GM18508 (cell line): ENCODE data around the gene TAP2.
"Not testable (repeated sequence)": the region's sequence is repeated elsewhere in the genome, so short reads cannot be mapped to it uniquely, and the experiment has no call there.

Experiments
- ATAC-seq: cut with Tn5 transposase; IDR thresholded peaks from one replicate; pipeline ENCODE4 v1.9.1; 2021; ENCODE audit warnings: moderate number of reproducible peaks; ENCODE audit not compliant: insufficient read depth, unreplicated experiment

The TAP2 gene

DNA sequence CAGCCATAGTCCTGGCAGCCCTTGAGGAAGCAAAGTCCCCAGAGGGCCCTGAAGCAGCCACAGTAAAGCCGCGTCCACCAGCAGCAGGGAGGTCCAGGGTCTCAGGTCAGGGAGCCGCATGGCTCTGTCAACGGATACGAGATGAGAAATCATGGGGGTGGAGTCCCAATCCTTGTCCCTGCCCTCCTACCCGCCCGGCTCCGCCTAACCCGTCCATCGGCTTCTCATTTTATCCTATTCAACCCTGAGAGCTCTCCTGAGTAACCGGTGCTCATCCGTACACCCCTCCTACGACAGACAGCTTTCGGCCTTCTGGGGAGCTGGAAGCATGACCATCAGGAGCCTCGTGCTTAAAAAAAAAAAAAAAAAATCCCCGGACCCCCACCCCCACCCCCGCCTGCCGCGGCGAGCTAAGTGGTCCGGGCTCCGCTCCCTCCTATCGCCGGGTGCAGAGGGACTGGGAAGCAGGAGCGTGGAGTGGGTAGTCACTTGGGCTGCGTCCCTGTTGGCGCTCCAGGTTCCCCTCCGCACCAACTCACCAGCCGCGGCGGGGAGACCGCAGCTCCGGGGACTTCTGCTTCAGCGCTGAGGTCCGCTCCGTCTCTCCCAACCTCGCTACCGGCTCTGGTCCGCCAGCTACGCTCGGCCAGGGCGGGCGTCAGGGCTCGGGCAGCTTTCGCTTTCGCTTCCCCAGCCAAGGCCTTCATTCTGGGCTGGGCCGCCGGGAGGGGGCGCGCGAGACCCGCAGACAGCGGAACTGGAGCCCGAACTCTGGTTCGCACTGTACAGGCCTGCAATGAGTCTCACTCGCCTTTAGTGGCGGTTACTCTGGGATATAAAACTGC, at the start of gene TAP2:
TAP2 (minus strand) TSS at position 626 of the 845 bp plus-strand sequence; CDS start at position 120, 506 bp downstream.
- peak; percentile 36 for ATAC-seq

DNA sequence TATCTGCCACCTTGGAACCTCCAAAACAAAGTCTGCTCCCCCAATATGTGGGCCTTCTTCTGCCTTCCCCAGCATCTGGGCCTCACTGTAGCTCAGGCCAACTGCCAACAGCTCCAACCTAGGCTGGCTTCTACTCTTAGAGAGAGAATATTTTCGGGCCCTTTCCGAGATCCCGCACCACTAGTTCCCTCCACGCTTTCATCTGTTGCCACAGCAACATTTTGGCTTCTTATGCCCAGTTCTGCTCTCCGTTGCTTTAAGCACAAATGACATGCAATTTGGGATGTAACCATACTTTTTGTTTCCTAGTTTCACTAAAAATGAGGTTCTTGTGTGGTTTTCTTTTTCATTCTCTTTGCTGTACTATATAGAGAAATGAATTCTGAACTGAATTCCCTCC, 49.1 kb upstream of the TAP2 start:
- no peak for ATAC-seq

DNA sequence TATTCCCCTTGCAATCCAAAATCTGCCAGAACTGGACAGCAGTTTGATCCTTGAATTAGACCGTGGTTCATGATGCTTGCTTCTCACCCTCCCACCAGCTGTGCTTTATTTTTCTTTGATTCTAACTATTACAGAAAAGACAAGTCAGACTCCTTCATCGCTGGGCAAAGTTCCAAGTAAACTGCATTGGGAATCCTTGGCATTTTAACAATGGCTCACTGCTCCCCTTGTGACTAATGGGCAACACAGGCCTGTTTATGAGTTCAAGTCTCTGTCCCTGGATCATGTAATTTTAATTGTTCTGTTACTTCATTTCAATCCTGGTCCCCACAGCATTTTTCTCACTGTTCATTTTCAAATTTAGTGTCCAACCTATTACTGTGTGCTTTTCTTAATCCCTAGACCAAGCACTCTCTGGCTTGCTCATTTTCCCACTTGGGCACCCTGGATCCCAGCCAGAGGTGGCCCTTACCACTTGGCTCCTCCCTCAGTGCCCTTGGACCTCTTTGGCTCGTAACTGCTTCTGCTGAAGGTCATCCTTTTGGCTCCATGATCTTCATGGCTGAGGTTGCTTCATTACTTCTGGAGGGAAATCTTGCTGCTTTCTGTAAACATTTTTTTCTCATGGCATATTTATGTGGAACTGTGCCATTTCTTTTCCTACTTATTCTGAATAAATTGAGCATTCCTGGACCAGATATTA, 48.3 kb upstream of the TAP2 start:
- no peak for ATAC-seq

DNA sequence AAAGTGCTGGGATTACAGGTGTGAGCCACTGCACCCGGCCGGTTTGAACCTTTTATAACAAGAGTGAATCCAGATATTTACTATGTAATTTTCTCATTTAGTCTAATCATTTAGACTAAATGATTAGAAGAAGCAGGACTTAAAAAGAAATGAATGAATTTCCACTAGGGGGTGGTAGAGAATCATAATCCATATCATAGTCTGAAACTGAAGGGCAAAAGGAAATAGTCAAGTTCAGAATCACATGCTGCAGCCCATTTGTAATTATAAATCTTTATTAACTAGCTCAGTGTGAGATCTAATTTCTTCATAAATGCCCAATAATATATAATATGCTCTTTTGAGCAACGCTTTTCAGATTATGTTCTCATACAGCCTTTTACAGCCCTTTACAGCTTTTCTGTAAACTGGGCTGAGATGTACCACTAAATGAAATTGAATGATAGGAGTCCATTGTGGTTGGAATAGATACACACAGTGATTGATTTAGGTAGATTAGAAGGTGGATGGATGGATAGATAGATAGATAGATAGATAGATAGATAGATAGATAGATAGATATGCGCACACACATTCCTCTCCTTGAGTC, 47.3 kb upstream of the TAP2 start:
- no peak for ATAC-seq

DNA sequence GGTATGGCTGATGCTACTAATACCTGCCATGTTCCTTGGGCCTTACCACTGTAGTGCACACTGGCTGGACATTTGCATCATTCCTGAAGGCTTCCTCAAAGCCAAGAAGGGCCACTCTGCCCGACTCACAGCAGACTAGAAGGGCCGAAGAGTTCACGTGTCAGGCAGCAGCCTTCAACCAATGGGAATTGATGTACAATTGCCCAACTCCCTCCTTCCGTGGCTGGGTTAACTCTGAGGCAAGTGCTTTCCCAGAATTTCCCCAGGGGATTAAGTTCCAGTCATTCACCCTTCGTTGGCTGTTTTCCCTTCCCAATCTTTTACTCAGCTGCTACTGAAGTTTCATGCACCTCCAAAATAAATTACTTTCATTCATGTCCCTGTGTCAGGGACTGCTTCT, 45.2 kb upstream of the TAP2 start:
- no peak for ATAC-seq

DNA sequence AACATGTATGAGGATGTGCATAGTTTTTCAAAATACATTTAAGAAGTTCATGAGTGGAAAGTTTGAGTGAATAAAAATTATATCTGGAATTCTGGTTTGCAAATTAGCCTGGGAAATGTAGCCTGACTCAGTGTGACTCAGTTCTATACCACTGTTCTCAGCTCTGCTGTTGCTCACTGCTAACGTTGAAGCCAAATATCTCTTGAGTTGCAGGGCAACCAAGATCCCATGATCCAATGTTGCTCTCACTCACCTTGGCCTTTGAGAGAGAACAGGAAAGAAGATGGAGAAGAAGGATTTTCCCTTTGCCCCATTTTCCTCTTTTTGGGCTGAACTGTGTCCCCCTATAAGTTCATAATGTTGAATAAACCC, 44.3 kb upstream of the TAP2 start:
- no peak for ATAC-seq

DNA sequence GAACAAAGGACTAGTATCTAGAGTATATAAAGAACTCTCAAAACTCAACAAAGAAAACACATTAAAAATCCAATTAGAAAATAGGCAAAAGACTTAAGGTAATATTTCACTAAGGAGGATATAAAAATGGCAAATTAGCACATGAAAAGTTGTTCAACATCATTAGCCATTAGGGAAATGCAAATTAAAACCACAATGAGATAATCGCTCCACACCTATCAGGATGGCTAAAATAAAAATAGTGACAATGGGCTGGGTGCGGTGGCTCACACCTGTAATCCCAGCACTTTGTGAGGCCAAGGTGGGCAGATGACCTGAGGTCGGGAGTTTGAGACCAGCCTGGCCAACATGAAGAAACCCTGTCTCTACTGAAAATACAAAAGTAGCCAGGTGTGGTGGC, 42.4 kb upstream of the TAP2 start:
- not testable (repeated sequence) for ATAC-seq

DNA sequence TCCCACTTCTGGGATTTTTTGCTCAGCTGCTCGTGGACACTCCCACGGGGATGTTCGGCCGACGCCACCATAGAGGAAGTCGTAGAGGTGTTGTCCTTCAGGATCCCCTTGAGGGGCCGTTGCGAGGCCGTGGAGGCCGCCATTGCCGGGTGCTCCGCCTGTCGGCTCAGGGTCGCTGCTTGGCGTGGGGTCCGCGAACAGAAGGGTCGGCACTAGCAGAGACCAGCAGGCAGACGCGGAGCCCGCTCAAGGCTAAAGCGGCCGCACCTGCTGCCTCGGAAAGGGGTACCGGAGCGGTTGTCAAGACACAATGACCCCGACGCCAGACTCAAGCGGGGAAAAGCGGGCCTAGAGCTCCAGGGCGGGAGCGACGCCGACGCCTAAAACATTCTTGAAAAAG, 41.2 kb upstream of the TAP2 start:
- ATAC-seq, result no peak

DNA sequence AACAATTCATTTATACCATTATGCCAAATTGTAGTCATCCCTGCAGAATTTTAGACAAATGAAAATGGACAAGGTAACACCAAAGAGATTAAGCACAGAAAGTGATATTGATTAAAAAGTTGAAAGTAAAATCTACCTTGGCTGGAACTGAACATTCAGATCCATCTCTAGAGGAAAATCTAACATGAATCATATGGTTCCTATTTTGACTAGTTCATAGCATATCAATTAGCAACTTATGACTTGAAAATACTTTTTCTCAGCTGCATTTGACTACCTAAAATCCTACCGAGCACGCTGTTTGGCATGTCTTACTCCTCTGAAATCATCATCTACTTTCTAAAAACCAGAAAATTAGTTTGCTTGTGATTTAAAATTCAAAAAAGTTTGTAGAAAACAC, 38.1 kb upstream of the TAP2 start:
- ATAC-seq, result no peak

DNA sequence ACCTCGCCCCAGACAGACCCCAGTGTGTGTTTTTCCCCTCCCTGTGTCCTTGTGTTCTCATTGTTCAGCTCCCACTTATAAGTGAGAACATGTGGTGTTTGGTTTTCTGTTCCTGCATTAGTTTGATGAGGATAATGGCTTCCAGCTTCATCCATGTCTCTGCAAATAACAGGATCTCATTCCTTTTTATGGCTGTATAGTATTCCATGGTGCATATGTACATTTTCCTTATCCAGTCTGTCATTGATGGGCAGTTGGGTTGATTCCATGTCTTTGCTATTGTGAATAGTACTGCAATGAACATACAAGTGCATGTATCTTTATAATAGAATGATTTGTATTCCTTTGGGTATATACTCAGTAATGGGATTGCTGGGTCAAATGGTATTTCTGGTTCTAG, 35.4 kb upstream of the TAP2 start:
- ATAC-seq, result not testable (repeated sequence)

DNA sequence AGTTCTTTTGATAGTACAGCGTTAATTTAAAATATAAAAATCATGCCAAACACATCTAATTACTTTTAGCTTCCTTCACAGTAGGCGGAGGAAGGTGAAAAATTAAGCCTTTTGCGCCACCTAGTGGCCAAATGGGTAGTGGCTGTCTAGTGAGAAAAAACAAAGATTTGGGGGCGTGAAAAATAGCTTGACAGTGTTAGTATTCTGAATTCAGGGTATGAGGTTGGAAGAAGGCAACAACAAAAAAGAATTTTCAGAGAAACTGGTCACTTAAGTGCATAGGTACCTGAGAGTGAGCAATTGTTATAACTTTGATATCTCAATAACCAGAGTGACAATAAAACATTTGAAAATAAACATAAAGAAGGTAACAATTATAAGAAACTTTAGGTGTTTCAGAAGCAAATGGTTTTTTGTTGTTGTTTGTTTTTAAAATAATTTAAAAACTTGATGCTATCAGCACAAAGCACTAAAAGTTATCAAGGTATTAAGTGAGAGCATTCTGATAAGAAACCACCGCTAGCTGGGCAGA, 29.8 kb upstream of the TAP2 start:
- ATAC-seq, result no peak

DNA sequence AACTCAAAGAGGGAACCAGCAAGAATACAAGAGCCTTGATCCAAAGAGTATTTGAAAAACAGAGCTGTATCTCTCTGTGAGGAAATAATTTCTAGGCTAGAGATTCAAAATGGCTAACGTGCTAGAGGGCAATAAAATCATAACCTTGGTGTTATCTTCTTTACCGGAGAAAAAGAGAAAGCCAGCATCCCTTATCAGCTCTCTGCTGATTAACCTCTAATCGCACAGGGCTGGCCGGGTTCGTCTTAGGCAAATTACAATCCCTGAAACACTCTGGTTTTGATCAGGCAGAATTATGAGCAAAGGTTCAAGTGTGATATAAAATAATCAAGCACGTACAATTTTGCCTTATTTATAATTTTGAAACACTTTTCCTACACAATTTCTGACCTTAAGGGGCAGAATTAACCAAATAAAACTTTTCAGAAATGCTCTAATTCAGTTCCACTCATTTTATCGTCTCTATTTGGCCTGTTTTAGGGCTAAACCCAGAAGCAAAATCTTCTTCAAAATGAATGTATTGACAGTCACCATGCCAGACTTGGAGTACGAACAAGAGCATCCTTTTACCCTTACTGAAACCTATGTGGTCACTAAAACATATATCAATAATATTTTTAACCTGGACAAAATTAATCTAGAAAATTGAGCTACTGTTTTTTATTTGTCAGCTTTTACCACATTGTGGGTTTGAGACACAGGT, 29.2 kb upstream of the TAP2 start:
- no peak for ATAC-seq

DNA sequence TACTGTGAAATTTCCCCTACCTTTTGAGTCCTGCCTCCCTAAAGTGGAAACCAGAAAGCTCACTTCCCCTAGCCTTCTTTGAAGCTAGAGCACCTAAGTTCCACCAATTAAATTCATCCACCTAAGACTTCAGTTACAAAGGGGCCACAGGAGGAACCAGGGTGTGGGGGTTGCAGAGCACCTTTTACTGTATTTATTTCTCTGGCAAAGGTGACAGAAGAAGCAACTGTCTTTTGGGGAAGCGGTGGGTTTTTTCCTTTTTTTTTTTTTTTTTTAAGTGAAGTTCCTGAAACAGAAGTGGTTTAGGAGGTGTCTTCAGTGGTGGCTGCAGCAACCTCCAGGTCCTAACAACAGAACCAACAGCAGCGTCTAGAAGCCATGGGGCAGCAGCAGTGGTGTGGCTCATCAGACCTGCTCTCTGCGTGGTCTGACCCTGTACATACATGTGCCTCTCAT, 28.5 kb upstream of the TAP2 start:
- no peak for ATAC-seq

DNA sequence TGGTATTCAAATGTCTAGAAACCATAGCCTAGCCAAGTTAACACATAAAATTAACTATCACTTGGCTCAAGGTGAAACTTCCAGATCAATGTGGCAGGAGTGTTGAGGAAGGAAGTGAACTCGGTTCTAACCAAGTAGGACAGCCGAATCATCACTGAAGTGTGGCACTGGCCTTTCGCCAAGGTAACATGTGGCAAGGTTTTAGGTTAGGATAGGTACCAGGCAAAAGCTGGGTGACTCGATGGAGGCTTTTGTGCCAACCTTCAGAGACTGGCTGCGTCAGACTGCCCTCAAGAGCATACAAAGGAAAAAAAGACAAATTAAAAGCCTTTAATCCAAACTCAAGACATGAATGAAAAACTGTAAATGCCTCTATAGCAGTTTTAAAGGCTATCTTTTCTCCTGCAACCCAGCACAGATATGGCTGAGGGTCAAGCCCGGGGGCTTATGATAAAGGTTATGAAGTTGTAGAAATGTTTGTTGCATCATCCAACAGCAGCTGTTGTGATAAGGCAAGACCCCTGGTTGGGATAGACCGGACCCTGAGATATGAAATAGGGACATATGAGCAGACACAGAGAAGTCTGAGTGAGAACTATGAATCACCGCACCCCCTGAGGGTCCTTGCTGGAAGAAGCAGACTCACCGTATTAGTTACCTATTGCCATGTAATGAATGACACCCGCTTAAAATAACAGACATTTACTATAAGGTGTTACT, 27.3 kb upstream of the TAP2 start:
- no peak for ATAC-seq

DNA sequence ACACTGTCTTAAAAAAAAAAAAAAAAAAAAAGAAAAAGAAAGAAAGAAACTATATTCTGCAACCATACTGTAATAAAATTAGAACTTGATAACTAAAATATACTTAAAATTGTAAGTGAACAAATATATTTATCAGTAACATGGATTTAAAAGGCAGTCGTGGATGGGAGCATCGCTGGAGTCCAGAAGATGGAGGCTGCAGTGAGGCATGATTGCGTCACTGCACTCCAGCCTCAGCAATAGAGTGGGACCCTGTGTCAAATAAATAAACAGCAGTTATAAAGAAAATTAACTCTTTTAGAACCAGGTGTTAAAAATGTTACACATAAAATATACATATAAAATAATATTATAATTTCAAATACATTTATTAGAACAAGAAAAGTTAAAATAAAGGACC, 24.2 kb upstream of the TAP2 start:
- ATAC-seq, result no peak

DNA sequence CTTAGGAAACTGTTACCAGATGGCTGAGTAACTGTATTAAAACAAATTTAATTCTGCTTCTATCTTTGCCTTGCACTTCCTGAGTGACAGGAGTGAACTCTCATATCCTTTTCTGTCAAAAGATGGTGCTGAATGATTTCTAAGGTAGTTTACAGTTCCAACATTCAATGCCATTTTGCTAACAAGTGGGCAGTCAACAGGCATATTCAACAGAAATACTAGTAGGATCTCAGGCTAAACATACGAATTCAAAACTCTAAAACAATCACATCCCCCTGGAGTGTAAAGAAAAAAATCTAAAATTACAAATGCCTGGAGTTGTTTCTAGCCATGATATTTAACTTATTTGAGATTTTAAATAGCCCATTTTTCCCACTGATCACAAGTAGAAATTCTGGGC, 22.1 kb upstream of the TAP2 start:
- ATAC-seq, result no peak

DNA sequence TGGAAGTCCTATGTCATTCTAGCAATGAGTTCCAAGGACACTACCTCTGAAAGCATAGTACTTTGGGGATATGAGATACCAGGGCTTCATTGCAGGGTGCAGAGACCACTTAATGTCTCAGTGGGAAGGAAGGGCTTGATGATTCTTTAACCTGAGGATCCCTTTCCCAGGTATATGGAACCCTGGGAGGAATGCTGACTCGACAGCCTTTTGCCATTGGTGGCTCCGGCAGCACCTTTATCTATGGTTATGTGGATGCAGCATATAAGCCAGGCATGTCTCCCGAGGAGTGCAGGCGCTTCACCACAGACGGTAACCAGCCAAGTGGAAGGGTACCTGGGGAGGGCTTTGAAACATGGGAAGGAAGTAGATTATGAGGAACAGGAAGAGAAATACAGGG, 19.7 kb upstream of the TAP2 start:
- no peak for ATAC-seq

DNA sequence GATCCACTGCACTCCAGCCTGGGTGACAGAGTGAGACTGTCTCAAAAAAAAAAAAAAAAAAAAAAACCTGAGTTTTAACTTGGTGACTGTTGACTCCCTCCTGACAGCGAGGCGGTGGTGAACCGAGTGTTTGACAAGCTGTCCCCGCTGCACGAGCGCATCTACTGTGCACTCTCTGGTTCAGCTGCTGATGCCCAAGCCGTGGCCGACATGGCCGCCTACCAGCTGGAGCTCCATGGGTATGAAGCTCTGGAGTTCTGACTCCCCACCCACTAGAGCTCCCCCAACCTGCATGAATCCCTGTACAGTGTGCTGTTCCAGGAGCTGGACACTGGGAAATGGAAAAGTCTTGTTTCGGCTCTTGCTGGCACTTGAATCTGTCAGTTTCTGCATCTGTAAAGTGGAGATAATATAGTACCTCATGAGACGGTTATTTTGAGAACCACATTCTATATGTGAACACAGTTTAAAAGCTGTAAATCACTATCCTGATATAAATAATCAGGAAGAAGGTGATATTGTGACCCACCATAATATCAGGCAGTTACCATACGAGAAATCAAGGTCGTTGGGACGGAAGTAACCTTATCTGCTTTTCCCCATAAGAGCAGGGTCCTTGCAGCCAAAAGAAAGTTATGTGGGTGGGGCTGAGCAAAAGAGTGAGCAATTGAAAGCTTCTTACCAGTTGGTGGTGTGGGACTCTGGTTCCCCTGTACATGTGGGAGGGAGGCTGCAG, 18.8 kb upstream of the TAP2 start:
- no peak for ATAC-seq

DNA sequence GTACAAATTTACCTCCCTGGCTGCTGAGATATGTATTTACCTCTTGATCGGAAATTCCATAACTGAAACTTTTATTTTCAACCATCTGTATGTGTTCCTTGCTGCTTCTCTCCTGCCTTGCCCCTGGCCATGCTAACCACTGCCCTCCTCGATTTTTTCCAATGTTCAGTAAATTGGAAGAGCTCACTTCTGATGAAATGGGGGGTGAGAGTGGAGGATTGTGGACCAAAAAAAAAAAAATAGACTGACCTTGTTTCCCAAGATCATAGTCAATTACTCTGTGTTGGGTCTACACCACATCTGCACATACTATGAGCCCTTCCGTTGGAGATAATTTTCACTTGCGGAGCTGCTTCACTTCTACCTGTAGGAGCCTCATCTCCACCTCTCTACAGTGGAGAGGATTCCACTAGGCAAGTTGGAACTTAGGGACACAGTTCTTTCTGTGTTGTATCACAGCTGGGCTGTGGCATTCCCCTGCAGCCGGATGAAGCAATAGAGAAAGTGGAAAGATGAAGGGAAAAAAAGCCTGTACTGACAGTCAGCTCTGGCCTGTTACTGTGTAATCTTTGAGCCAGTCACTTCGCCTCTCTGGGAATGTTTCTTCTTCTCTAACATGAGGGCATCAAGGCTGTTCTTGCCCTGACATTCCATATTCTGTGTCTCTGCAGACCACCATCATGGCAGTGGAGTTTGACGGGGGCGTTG, 17.1 kb upstream of the TAP2 start:
- ATAC-seq, result no peak
